HG03457 (cell line): Measurements from ENCODE around the gene TSPAN5.

ENCODE experiments used
- ATAC-seq: cut with Tn5 transposase; IDR thresholded peaks from one replicate; pipeline ENCODE4 v1.9.1; 2021; ENCODE audit warnings: moderate number of reproducible peaks; ENCODE audit not compliant: unreplicated experiment

The TSPAN5 gene

DNA sequence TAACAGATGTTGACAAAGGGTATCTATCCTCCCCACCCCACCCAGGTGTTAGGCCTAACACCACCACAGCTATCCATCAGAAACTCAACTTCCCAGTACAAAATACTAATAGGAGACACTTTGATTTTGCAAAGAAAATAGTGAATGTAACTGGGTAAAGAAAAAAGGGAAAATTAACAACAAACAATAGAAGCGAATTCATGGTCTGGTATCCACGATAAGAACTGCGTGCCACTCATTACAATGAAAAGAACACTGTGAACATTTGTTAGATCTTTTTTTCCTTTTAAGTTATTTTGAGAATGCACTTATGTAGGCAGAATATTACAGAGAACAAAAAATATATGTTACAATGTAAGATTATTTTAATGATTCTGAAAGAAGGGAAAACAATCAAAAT is 12.0 kb downstream of the TSPAN5 start:
- no peak for ATAC-seq

DNA sequence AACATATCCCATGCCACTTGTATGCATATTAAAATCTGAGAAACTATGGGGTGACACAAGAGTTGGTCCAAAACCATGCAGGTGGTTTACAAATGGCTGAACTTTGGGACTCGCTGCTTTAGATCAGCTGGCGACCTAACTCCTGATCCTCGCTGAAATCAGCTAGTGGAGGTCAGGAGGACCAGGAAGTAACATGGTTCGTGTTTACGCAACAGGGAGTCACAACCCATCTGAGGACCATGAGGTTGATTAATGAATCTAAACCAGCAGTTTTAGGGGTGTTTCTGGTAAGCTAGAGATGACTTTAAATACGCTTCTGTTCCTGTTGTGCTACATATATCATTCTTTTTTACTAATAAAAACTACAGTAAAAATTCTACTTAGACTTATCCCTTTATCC is 12.9 kb downstream of the TSPAN5 start:
- ATAC-seq = no peak

DNA sequence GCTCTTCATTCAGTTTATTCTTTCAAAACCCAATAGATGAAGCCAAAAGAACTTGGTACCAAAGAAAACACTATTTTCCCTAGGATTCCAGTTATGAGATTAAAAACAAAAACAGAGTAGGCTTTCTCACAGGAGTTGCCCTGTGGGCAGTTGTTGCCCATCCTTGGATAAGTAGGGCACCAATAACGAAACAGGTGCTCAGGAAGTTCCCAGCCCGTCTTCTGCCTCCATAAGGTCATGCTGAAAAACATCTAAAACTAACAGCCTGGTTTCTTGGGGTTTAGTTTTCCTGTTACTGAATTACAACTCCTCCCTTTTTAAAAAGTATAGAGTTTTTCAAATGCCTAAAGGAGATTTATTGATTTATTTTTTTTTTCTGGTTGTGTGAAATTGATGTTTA is 14.7 kb downstream of the TSPAN5 start:
- no peak for ATAC-seq

DNA sequence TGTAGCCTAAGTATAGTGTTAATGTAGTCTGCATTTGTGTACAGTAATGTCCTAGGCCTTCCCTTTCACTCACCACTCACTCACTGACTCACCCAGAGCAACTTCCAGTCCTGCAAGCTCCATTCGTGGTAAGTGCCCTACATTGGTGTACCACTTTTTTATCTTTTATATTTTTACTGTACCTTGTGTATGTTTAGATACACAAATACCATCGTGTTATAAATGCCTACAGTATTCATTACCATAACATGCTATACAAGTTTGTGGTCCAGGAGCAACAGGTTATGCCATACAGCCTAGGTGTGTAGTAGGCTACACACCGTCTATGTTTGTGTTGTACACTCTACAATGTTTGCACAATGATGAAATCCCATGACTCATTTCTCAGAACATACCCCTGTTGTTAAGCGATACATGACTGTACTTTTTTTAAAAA is 15.4 kb downstream of the TSPAN5 start:
- ATAC-seq = no peak

DNA sequence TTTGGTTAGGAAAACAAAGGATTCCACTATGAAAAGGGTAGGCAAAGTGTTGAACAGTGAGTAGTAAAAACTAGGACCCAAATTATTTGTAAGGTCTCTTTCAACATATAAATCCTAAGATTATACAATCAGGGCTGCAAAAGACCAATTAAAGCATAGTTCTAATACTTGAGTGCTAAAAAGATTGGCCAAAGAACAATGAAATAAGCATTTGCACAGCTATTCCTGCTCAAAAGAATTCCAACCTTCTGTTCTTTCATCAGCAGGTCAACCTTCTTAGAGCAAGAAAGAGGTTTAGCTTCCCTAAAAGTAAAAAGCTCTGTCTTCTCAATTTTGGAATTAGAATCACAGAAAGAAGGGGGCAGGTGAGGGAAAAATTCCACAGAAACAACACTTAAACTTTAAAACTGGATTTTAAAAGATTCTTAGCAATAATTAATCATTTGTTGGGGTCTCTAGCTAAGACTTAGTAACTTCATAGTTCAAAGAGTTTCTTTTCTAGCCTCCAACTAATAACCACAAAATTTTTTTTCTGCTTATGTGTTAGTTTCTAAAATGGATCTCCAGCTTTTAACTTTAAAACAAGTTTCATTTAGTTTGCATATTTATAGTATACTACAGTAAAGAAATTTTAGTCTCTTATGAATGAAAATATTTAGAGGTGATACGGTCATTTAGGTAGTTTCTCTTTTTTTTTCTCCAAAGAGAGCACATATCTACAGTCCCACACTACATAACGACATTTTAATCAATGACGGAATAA is 16.3 kb downstream of the TSPAN5 start:
- no peak for ATAC-seq

DNA sequence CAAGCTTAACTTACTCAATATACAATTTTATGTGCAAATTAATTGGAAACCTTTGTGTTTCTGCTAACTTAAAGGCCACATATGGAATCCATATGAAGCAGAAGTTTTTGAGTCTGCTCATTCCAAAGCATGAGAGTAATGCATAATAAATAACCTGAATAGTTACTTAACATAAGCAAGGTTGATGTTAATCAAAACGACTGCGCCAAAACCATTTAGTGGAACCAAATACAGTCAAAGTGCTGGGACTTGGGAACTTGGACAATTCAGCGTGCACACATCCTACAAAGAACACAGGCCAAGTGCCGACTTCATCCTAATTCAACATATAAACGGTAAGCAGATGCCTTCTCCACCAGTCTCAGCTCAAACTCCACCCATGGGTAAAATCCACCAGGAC is 17.0 kb downstream of the TSPAN5 start:
- no peak for ATAC-seq

DNA sequence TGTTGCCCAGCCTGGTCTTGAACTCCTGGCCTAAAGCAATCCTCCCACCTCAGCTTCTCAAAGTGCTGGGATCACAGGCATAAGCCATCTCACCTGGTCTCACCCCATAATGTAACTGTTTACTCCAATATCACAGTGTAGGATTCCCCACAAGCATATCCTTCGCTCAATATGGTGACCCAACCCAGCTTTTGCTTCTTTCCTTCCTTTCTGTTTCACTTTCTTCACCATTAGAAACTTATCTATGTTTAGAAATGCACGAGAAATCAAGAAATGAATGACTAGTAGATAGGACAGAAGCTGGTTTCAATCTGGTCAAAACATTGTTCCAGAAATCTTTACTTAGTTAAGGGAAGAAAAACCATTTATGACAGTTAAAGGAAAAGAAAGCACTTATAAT is 18.9 kb downstream of the TSPAN5 start:
- peak; percentile 88 for ATAC-seq

DNA sequence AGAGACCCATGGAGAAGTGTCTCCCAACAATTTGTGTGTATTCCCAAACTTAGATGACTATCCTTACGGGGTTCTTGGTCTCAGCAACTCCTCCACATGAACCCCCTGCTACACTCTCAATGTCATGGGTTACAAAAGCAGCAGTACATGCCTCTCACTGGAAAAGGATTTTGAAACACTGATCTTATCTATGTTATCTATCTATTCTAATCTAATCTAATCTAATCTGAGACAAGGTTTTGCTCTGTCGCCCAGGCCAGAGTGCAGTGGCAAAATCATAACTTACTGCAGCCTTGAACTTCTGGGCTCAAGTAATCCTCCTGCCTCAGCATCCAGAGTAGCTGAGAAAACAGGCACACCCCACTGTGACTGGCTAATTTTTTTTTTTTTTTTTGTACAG is 19.3 kb downstream of the TSPAN5 start:
- ATAC-seq = no peak

DNA sequence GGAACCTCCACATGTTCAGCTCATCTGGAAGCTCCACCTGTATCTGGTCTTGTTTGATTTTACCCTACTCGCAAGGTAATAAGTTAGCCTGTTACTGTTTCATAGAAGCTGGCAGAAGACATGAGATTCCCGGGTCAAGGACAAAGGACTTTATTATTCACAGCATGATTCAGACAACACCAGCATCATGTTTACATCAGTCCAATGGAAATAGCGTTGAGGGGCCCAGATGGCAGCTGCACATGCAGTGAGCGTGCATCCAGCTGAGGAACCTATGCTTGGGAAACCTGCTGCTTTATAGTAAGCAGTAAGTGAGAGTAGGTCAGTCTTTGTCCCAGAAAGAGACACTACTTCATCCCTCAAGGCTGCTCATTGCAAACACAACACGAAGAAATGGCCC is 19.8 kb downstream of the TSPAN5 start:
- ATAC-seq = no peak

DNA sequence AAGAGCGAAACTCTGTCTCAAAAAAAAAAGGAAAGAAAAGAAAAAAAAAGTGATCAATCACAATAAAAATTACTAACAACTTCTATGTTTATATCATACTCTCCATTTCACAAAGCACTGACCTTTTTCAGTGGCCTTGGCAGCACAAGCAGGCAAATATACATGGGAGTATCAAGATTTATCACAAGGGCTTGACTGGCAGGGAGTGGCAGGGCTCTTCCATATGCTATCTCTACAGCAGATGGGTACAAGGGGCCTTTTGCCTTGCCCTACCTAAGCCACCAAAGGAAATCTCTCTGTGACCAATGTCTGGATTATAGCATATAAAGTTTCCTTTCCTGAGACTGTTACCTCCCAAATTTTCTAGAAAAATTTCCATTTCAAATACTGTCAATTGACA is 24.4 kb downstream of the TSPAN5 start:
- ATAC-seq = no peak

DNA sequence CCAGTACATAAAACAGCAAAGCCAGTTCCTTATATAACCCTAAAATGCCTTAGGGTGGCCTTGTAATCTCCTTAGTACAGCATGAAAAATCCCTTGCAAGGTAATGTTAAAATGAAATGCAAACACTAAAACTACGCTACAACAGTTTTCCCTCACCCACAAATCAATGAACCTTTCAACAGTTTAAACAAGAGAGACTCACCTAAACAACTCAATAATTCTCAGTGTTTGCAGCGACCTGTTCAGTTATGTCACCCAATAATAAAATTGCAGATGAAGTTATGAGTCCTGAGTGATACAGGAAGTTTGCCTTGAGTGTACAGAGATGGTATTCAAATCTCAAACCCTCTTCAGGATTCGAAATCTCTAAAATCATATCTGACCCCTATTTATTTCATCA is 25.3 kb downstream of the TSPAN5 start:
- ATAC-seq = no peak

DNA sequence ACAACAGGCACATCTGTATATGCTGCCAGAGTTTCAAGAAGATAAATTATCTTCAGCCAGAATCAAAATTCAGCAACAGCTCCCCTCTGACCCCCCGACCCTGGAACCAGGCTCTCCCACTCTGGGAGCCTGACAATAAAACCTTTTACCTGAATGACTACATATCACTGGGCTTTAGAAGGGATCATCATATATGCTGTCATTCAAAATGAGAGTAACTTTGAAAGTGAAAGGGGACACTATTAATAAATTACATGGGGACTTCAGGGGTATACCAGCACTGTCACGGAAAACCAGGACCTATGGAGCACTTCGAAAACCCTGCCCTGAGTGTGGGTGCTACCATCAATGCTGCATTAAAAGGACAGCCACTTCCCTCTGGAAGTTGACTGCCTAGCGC is 26.2 kb downstream of the TSPAN5 start:
- ATAC-seq = no peak

DNA sequence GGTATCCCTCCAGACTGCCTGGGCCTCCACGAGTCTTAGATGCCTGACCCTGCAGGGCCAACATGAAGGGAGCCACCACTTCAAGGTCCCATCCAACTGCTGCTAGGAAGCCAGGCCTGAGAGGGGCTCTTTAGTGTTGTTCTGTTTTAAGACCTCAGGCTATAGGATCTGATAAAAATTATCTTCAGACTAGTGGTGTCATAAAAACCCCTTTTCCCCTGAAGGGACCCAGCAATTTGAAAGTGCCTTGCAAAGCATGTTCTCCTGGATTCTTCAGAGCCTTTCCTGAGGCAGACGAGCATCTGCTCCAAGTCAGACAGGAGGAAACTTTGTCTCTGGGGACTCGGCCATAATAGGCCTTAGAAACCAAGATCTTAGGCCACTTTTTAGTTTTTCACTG is 26.9 kb downstream of the TSPAN5 start:
- ATAC-seq = no peak

DNA sequence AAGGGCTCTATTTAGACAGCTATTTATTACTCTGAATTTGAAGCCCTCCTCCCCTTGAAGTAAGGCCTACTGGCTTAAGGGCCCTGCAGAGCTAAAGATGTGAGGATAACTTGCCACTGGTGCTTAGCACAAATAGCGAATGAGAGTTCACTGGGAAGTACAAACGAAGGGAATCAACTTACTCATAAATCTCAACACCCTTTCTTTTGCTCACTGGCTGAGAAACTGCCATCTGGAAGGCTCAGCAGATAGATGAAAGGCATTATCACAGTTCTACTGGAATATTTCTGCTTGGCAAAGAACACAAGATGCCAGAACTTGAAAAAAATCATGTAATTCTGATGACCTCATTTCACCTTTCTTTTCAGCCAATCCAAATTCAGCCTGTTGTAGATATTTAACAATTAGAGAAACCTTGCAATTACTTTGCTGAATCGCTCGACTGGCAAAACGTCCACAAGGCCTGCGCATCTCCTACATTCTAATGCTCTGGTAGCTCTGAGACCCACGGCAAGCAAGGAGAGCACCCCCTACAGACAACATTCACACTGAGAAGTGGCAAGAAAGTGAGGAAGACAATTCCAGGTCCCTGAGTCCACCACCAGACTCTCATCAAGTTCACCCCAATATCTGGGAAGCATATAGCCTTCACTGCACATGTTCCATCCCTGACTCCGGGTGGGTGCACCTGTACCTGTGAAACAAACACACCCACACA is 27.5 kb downstream of the TSPAN5 start:
- ATAC-seq = no peak

DNA sequence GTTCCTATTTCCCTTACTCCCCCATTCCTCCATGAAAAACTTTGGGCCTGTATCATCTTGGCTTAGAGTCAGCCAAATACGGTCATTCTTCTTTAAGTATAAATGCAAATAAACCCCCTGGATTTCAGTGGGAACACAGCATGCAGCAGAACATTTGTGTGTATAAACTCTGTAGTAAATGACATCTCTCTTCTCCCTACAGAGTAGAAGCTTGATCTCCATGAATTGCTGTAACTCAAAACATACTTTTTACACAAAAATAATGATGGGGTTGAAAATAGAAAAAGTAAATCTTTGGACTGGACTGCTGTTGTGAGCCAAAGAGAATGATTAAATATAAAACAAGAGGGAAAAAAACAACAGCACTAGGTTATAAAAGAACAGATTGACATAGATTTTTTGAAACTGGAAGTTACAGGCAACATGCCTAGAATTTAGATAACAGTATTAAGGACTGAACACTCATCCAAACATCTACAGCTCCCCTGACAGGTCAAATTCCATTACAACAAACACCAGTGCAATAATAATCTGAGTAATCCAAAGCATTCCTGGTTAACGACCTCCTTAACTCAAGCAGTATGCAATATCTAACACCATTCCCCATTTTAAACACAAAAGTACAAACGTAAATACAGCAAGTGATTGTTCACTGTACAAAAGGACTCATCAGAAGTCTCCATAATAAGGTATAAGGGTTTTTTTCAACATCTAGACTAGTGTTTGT is 30.7 kb downstream of the TSPAN5 start:
- no peak for ATAC-seq

DNA sequence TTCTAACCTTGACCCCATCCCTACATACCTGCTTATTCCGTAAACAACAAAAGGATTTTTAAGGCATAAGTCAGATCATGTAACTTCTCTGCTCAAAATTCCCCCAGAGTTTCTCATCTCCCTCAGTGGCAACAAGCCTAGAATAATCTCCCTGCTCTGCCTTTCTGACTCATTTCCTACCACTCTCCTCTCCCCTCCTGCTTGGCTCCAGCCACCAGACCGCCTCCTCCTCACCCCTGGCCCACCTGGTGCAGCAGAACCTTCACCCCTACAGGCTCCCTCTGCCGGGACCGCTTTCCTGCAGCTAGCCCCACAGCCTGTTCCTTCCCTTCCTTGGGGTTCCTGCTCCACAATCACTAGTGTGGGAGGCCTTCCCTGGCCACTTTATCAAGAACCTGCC is 32.1 kb downstream of the TSPAN5 start:
- no peak for ATAC-seq

DNA sequence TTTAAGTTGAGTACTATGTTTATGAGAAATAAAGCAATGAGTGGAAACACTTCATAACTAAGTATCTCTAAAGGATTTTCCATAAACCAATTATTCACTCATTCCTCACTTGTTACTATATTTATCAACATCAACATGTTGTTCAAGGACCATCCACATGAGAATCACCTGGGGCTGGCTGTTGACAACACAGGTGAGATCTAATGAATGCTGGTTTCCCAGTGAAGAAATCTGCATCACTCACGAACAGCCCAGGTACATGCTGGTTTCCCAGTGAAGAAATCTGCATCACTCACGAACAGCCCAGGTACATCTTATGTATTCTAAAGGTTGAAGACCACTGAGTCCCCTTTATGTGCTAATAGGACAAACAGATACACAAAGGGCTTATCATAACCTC is 32.5 kb downstream of the TSPAN5 start:
- ATAC-seq = no peak

DNA sequence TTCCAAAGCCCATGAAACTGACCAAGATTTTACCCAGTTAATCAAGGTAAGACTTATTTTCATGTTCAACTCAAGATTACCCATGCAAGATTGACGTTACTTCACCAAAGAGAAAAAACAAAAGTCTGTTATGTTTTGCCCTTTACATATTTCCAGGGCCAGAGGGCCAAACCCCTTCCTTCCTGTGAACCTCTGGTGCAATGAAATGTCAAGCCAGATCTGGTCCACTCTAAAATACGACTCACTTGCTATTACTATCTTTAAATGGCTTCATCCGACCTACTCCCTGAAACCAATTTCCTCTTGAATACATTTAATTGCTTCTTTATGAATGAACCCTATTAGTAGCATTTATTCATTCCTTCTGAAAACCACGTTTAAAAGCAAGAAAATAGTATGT is 33.0 kb downstream of the TSPAN5 start:
- no peak for ATAC-seq

DNA sequence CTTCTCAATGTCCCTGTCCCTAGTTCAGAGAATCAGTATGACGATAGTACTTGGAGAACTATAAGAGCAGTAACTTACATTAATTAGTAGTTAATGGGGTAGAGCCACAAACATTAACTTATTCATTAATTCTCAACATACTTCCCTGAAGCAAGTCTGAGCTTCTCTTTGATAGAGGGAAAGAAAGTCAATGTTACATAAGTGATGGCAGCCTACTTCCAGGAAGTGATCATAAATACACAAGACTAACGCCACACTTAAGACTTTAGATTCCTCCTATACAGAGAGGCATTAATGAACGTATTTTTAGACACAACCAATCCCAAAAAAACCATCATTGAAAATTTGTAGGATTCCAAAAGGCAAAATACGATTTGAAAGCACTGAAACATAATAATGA is 33.8 kb downstream of the TSPAN5 start:
- no peak for ATAC-seq

DNA sequence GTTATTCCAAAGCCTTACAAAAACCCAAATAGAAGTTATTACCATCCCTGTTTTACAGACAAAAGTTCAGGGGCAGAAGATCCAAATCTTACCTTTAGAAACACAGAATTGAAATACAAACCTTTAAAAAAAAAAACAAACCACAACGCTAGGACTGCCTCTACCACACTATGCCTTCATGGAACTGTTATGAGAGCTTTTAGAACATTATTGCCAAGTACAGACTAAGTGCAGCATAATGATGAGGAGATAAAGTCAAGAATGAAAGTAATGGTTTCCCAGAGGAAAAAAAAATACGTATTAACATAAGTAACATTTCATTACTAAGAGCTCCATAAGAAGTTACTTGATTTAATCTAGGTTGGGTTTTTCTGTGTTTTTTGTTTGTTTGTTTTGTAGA is 34.3 kb downstream of the TSPAN5 start:
- no peak for ATAC-seq

DNA sequence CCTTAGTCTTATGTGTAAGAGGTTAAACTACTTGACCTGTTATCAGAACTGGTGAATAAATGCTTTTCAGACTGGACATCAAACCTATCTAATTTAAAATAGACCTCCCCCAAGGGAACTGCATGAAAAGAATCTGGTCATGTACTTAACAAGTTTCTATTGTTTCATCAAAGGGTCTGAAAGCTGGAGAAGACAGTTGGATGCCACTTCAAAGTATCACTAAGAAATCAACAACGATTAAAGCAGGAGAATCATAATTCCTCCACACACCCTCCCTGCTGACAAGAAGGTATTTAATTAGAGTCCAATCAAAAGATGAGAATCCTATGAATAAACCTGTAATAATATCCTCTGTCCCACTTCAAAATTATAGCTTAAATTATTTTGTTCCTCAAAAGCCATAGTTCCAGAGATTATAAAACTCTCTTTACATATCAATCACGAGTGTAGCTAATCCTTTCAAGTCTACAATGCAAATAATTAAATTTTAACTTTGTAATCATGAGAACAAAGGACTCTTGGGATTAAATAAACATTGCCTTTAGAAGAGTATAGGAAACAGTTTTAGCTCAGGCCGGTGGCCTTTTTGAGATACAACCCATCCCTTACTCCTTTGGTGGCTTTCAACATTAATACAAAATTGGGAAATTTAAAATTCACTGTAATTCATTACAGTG is 35.1 kb downstream of the TSPAN5 start:
- ATAC-seq = no peak
